ENCODE data around the gene GRIK1. TPM values are rescaled to one million over a fixed set of nuclear protein-coding genes. Genes with fewer than 3 reads are reported as not detected.

The GRIK1 gene
- total RNA-seq, 4 donors from 2014 or later = 0.15 to 0.29 (median 0.27) TPM; not detected in 1

GRCh38 chr21:29885491-29885890 is 54.3 kb downstream of the GRIK1 start:
- no peaks in the 10 kb centered on the region for H3K9me3 ChIP-seq
- no peaks in the 10 kb centered on the region for H3K4me1 ChIP-seq
- H3K36me3 ChIP-seq = no peaks in the 10 kb centered on the region
- H3K4me3 ChIP-seq (replicated peaks in 1 of 3) = no peak overlapping the region
- H3K27me3 ChIP-seq = no peaks in the 10 kb centered on the region
- H3K27ac ChIP-seq = no peak overlapping the region
- intact Hi-C loops (cut with DNase I) = no loop called here
- TF ChIP-seq, protein P1, sequence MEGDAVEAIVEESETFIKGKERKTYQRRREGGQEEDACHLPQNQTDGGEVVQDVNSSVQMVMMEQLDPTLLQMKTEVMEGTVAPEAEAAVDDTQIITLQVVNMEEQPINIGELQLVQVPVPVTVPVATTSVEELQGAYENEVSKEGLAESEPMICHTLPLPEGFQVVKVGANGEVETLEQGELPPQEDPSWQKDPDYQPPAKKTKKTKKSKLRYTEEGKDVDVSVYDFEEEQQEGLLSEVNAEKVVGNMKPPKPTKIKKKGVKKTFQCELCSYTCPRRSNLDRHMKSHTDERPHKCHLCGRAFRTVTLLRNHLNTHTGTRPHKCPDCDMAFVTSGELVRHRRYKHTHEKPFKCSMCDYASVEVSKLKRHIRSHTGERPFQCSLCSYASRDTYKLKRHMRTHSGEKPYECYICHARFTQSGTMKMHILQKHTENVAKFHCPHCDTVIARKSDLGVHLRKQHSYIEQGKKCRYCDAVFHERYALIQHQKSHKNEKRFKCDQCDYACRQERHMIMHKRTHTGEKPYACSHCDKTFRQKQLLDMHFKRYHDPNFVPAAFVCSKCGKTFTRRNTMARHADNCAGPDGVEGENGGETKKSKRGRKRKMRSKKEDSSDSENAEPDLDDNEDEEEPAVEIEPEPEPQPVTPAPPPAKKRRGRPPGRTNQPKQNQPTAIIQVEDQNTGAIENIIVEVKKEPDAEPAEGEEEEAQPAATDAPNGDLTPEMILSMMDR (IDR thresholded peaks at IDR 0.05) = no peak
- no peak for TF ChIP-seq POLR2A (IDR thresholded peaks at IDR 0.05)
- WGBS, 2 donors = 51 to 53% methylated on average over 1 of the region's 1 CpG
- DNase-seq = no peak

DNA sequence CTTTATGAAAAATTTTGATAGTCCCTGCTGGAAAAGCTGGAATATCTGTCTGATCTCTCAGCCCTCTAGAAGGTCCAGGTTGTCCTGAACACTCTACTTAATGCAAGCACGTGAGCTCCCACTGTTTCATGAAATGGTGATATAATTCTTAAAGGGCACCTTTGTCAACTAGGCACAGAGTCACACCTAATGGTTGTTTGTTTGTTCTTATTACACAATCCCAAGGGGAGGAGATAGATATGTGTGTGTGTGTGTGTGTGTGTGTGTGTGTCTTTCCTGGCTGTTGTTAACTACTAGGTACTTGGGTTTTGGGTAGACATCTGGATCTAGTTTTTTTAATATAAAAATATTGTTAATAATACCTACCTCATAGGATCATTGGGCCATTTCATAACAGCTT is 63.9 kb downstream of the GRIK1 start:
- WGBS, 2 donors = 69 to 79% methylated on average over 1 of the region's 1 CpG
- H3K4me3 ChIP-seq (replicated peaks in 1 of 3) = no peak overlapping the region
- no peaks in the 10 kb centered on the region for H3K36me3 ChIP-seq
- H3K9me3 ChIP-seq = no peaks in the 10 kb centered on the region
- TF ChIP-seq POLR2A (IDR thresholded peaks at IDR 0.05) = no peak
- TF ChIP-seq, protein P1 (IDR thresholded peaks at IDR 0.05) = no peak
- DNase-seq = no peak
- intact Hi-C loops (cut with DNase I) = no loop called here
- no peak overlapping the region for H3K27ac ChIP-seq
- H3K4me1 ChIP-seq = no peaks in the 10 kb centered on the region
- H3K27me3 ChIP-seq = no peaks in the 10 kb centered on the region

GRCh38 chr21:29875036-29875716 is 64.6 kb downstream of the GRIK1 start:
- Histone ChIP-seq H3K36me3 (no peaks in the 10 kb centered on the region), H3K4me3 (replicated peaks in 1 of 3) (no peak overlapping the region), H3K27ac (no peak overlapping the region), H3K4me1 (no peaks in the 10 kb centered on the region), H3K9me3 (no peaks in the 10 kb centered on the region), H3K27me3 (no peaks in the 10 kb centered on the region)
- WGBS, 2 donors = 65 to 72% methylated on average over 3 of the region's 3 CpGs
- DNase-seq = no peak
- intact Hi-C loops (cut with DNase I) = no loop called here
- TF ChIP-seq, protein P1 (IDR thresholded peaks at IDR 0.05) = no peak
- TF ChIP-seq POLR2A (IDR thresholded peaks at IDR 0.05) = no peak

- no peak for TF ChIP-seq POLR2A (IDR thresholded peaks at IDR 0.05)
- TF ChIP-seq, protein P1 (IDR thresholded peaks at IDR 0.05) = no peak
- 92 to 99% methylated on average over 12 of the region's 12 CpGs for WGBS, 2 donors
- intact Hi-C loops (cut with DNase I) = no loop called here
These were observed 65.9 kb downstream of the GRIK1 start for GRCh38 chr21:29873908-29874307.

DNA sequence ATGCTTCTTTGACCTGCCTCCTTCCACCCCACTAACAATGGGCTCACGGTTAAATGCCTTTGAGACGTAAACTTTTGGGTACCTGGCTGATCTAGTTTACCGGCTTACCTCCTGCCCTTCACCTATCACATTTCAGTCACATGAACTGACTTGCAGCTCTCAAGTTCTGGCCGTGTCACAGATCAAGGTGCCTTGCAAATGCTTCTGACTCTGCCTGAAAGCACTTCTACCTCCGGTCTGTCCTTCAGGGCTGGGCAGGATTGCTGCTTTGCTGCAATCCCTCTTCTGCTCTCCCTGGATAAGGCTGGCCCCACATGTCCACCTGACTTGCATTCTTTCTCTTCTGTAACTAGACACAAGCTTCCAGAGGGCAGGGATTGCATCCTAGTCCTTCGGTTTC is 69.0 kb downstream of the GRIK1 start:
- H3K27me3 ChIP-seq = no peaks in the 10 kb centered on the region
- H3K9me3 ChIP-seq = no peaks in the 10 kb centered on the region
- no peaks in the 10 kb centered on the region for H3K36me3 ChIP-seq
- H3K4me3 ChIP-seq (replicated peaks in 1 of 3) = no peak overlapping the region
- DNase-seq = no peak
- WGBS, 2 donors = 42 to 46% methylated on average over 6 of the region's 6 CpGs
- no peak for TF ChIP-seq POLR2A (IDR thresholded peaks at IDR 0.05)
- TF ChIP-seq, protein P1 (IDR thresholded peaks at IDR 0.05) = no peak
- intact Hi-C loops (cut with DNase I) = no loop called here
- H3K27ac ChIP-seq = no peak overlapping the region
- H3K4me1 ChIP-seq = no peaks in the 10 kb centered on the region

More at GRCh38 chr21:29873908-29874307, 65.9 kb downstream of the GRIK1 start:
- Histone ChIP-seq H3K36me3 (no peaks in the 10 kb centered on the region), H3K9me3 (no peaks in the 10 kb centered on the region), H3K4me1 (no peaks in the 10 kb centered on the region), H3K4me3 (replicated peaks in 1 of 3) (no peak overlapping the region), H3K27me3 (no peaks in the 10 kb centered on the region), H3K27ac (no peak overlapping the region)
- no peak for DNase-seq

Measured in thyroid gland (tissue), 4 donors.